GM19452 (cell line): ENCODE results near the gene CIITA.
"Not testable (repeated sequence)": the region's sequence is repeated elsewhere in the genome, so short reads cannot be mapped to it uniquely, and the experiment has no call there.

Experiments used
- ATAC-seq: cut with Tn5 transposase; IDR thresholded peaks from one replicate; pipeline ENCODE4 v1.9.1; 2021; ENCODE audit not compliant: unreplicated experiment

The CIITA gene

GRCh38 chr16:10876799-10877341, at the start of gene CIITA:
Gene CIITA (plus strand): TSS chr16:10877202. CDS start chr16:10877331, 129 bp downstream.
- ATAC-seq = peak; percentile 42

- ATAC-seq = no peak
These were observed 49.2 kb upstream of the CIITA start for GRCh38 chr16:10827691-10828341.

- ATAC-seq = no peak
These were observed 48.1 kb upstream of the CIITA start for GRCh38 chr16:10828851-10829366.

- ATAC-seq = not testable (repeated sequence)
These were observed 47.5 kb upstream of the CIITA start for GRCh38 chr16:10829390-10830098.

- not testable (repeated sequence) for ATAC-seq
These were observed 46.8 kb upstream of the CIITA start for GRCh38 chr16:10830240-10830639.

- no peak for ATAC-seq
These were observed 44.8 kb upstream of the CIITA start for GRCh38 chr16:10831894-10832886.

- ATAC-seq = no peak
These were observed 43.7 kb upstream of the CIITA start for GRCh38 chr16:10833271-10833670.

- no peak for ATAC-seq
These were observed 42.9 kb upstream of the CIITA start for GRCh38 chr16:10834130-10834529.

- no peak for ATAC-seq
These were observed 42.2 kb upstream of the CIITA start for GRCh38 chr16:10834766-10835165.

- ATAC-seq = peak; percentile 70
These were observed 41.6 kb upstream of the CIITA start for GRCh38 chr16:10835281-10835931.

GRCh38 chr16:10836174-10836853, 40.7 kb upstream of the CIITA start:
- no peak for ATAC-seq

- no peak for ATAC-seq
These were observed 38.3 kb upstream of the CIITA start for GRCh38 chr16:10838621-10839278.

- no peak for ATAC-seq
These were observed 37.7 kb upstream of the CIITA start for GRCh38 chr16:10839279-10839666.

- ATAC-seq = no peak
These were observed 36.3 kb upstream of the CIITA start for GRCh38 chr16:10840703-10841102.

- no peak for ATAC-seq
These were observed 30.6 kb upstream of the CIITA start for GRCh38 chr16:10846213-10846998.

- ATAC-seq = no peak
These were observed 29.8 kb upstream of the CIITA start for GRCh38 chr16:10847176-10847575.

GRCh38 chr16:10849736-10850477, 27.1 kb upstream of the CIITA start:
- no peak for ATAC-seq

GRCh38 chr16:10850478-10850850, 26.5 kb upstream of the CIITA start:
- no peak for ATAC-seq
